Stimulated activated CD8-positive, alpha-beta memory T cell treated with anti-CD3 and anti-CD28 coated beads, Interleukin-2, amount 100 ng/mL, for 48 hours (primary cell): ENCODE measurements around the gene TRA2B.

Experiments used
- DNase-seq, 2 donors: peaks; one replicate each; pipeline ENCODE4 v3.0.0-alpha.2; 2020; ENCODE audit warnings: low read depth in 2 of 2

TRA2B gene

DNA sequence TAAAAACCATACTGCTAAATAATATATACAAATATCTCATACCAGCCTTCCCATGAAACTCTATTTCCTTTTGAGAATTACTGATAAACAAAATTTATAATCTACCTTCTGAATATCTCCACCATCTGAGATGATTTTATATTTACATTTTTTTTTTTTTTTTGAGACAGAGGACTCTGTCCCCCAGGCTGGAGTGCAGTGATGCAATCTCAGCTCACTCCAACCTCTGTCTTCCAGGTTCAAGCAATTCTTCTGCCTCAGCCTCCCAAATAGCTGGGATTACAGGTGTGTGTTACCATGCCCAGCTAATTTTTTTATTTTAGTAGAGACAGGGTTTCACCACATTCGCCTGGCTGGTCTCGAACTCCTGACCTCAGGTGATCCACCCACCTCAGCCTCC is 70.2 kb downstream of the TRA2B start:
- DNase-seq: no peak

DNA sequence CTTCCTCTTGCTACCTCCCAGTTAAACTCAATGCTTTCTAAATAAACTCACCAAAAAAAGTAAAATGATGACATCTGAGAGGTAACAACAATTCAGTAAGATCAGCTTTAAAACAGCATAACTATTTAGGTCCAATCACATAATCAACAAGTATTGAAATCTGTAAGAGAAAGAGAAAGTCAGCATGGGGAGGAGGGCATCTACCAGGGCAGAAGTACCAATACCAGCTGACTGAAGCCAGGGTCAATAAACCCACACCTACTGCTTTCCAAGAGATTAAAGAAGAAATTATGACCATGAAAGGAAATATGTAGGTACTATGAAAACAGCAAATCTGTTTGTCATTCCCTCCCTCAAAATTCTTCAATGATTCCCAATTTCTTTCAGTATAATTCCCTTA is 70.8 kb downstream of the TRA2B start:
- no peak for DNase-seq

DNA sequence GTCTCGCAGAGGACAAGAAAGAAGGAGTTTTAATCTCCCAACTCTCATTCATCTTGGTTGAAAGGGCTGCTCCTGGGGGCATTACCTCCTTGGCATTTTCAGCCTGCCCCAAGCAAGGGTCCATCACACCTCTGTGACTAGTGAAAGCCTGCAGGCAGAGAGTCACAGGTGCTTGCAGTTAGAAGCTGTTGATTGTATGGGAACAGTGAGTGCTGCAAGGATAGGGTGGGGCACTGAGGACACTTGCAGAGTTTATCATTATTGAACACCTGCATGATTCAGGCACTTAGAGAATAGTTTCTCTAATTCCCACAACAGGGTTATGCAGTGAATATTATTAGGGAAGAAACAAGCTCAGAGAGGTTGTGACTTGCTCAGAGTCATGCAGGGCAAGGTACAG is 71.3 kb downstream of the TRA2B start:
- no peak for DNase-seq
